ENCODE data around the gene RNF111. TPM values are rescaled to one million over a fixed set of nuclear protein-coding genes. Genes with fewer than 3 reads are reported as not detected.

The RNF111 gene
- total and polyA plus RNA-seq, 2 donors from 2014 or later, result 8.7 to 33.0 TPM

- Histone ChIP-seq H3K27me3 (ENCODE audit: control insufficient read depth, insufficient read depth, low read length) (no peaks in the 10 kb centered on the region), H3K9me3 (ENCODE audit: control insufficient read depth in 2 of 3, insufficient read depth in 1 of 3, low read length in 3 of 3) (no peaks in the 10 kb centered on the region), H3K9ac (ENCODE audit: low read length in 3 of 3) (no peak overlapping the region), H3K27ac (ENCODE audit: low read depth in 2 of 2, low read length in 2 of 2) (no peak overlapping the region), H3K4me1 (ENCODE audit: control insufficient read depth in 2 of 3, insufficient read depth in 2 of 3, low read depth in 1 of 3, low read length in 3 of 3) (peaks cover 0 to 5% (median 2%) of the 10 kb centered on the region in 3 donors), H3K4me3 (ENCODE audit: low read length in 3 of 3) (no peak overlapping the region), H3K36me3 (ENCODE audit: control insufficient read depth in 2 of 3, insufficient read depth in 3 of 3, low read length in 3 of 3) (peaks cover 0 to 2% (median under 1%) of the 10 kb centered on the region in 3 donors)
- FAIRE-seq (no peak), DNase-seq (no peak)
- intact Hi-C loops (cut with DNase I), result no loop called here
- TF ChIP-seq CTCF (IDR thresholded peaks at IDR 0.05; ENCODE audit: borderline replicate concordance, extremely low read depth, insufficient read depth), result no peak
These were observed 30.0 kb downstream of the RNF111 start for GRCh38 chr15:59017449-59017848.

- H3K27me3 ChIP-seq (ENCODE audit: control insufficient read depth, insufficient read depth, low read length), result no peaks in the 10 kb centered on the region
- peaks cover 0 to 4% (median 4%) of the 10 kb centered on the region in 3 donors for H3K36me3 ChIP-seq (ENCODE audit: control insufficient read depth in 2 of 3, insufficient read depth in 3 of 3, low read length in 3 of 3)
- no peak overlapping the region for H3K4me3 ChIP-seq (ENCODE audit: low read length in 3 of 3)
- FAIRE-seq (no peak), DNase-seq (no peak)
- H3K9ac ChIP-seq (ENCODE audit: low read length in 3 of 3), result no peak overlapping the region
- H3K27ac ChIP-seq (ENCODE audit: low read depth in 2 of 2, low read length in 2 of 2), result no peak overlapping the region
- H3K4me1 ChIP-seq (ENCODE audit: control insufficient read depth in 2 of 3, insufficient read depth in 2 of 3, low read depth in 1 of 3, low read length in 3 of 3), result no peaks in the 10 kb centered on the region
- H3K9me3 ChIP-seq (ENCODE audit: control insufficient read depth in 2 of 3, insufficient read depth in 1 of 3, low read length in 3 of 3), result no peaks in the 10 kb centered on the region
- no peak for TF ChIP-seq CTCF (IDR thresholded peaks at IDR 0.05; ENCODE audit: borderline replicate concordance, extremely low read depth, insufficient read depth)
- intact Hi-C loops (cut with DNase I), result no loop called here
These were observed 31.4 kb downstream of the RNF111 start for GRCh38 chr15:59018833-59019232.

- H3K4me1 ChIP-seq (ENCODE audit: control insufficient read depth in 2 of 3, insufficient read depth in 2 of 3, low read depth in 1 of 3, low read length in 3 of 3), result no peaks in the 10 kb centered on the region
- FAIRE-seq, result no peak
- H3K27me3 ChIP-seq (ENCODE audit: control insufficient read depth, insufficient read depth, low read length), result no peaks in the 10 kb centered on the region
- no peak for TF ChIP-seq CTCF (IDR thresholded peaks at IDR 0.05; ENCODE audit: borderline replicate concordance, extremely low read depth, insufficient read depth)
- peaks cover 0 to 4% (median 4%) of the 10 kb centered on the region in 3 donors for H3K36me3 ChIP-seq (ENCODE audit: control insufficient read depth in 2 of 3, insufficient read depth in 3 of 3, low read length in 3 of 3)
- no peak overlapping the region for H3K4me3 ChIP-seq (ENCODE audit: low read length in 3 of 3)
- H3K9me3 ChIP-seq (ENCODE audit: control insufficient read depth in 2 of 3, insufficient read depth in 1 of 3, low read length in 3 of 3), result no peaks in the 10 kb centered on the region
- DNase-seq, result no peak
- no peak overlapping the region for H3K27ac ChIP-seq (ENCODE audit: low read depth in 2 of 2, low read length in 2 of 2)
- H3K9ac ChIP-seq (ENCODE audit: low read length in 3 of 3), result no peak overlapping the region
- intact Hi-C loops (cut with DNase I), result no loop called here
These were observed 32.9 kb downstream of the RNF111 start for GRCh38 chr15:59020322-59020721.

DNA sequence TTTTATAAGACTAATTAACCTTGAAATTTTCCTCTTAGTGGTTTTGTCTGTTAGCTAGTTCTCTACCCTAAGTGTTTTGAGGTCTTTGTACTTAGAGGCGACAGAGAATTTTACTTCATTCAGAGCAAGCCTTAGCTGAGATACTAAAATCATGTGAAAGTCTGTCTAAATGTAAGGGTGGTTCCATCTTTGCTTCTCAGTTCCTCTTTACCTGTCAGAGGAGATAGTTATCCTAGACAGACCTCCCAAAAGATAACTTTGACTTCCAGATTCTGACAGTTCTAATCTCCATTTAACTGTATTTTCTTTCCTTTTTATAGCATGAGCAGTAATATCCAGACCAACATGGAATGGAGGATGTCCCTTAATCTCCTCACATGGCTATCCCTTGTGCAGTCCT lies 34.7 kb downstream of the RNF111 start:
- no peak for TF ChIP-seq CTCF (IDR thresholded peaks at IDR 0.05; ENCODE audit: borderline replicate concordance, extremely low read depth, insufficient read depth)

More for the DNA sequence above, 34.7 kb downstream of the RNF111 start:
- no peak overlapping the region for H3K4me3 ChIP-seq (ENCODE audit: low read length in 3 of 3)
- H3K27me3 ChIP-seq (ENCODE audit: control insufficient read depth, insufficient read depth, low read length), result no peaks in the 10 kb centered on the region
- peaks cover 0 to 4% (median 4%) of the 10 kb centered on the region in 3 donors for H3K36me3 ChIP-seq (ENCODE audit: control insufficient read depth in 2 of 3, insufficient read depth in 3 of 3, low read length in 3 of 3)
- no peak overlapping the region for H3K27ac ChIP-seq (ENCODE audit: low read depth in 2 of 2, low read length in 2 of 2)
- H3K9me3 ChIP-seq (ENCODE audit: control insufficient read depth in 2 of 3, insufficient read depth in 1 of 3, low read length in 3 of 3), result no peaks in the 10 kb centered on the region
- intact Hi-C loops (cut with DNase I), result no loop called here
- DNase-seq (no peak), FAIRE-seq (no peak)
- no peak overlapping the region for H3K9ac ChIP-seq (ENCODE audit: low read length in 3 of 3)
- no peaks in the 10 kb centered on the region for H3K4me1 ChIP-seq (ENCODE audit: control insufficient read depth in 2 of 3, insufficient read depth in 2 of 3, low read depth in 1 of 3, low read length in 3 of 3)
